ENCODE data around the gene TLDC2.
"Not testable (repeated sequence)": the region's sequence is repeated elsewhere in the genome, so short reads cannot be mapped to it uniquely, and the experiment has no call there.

Gene TLDC2

DNA sequence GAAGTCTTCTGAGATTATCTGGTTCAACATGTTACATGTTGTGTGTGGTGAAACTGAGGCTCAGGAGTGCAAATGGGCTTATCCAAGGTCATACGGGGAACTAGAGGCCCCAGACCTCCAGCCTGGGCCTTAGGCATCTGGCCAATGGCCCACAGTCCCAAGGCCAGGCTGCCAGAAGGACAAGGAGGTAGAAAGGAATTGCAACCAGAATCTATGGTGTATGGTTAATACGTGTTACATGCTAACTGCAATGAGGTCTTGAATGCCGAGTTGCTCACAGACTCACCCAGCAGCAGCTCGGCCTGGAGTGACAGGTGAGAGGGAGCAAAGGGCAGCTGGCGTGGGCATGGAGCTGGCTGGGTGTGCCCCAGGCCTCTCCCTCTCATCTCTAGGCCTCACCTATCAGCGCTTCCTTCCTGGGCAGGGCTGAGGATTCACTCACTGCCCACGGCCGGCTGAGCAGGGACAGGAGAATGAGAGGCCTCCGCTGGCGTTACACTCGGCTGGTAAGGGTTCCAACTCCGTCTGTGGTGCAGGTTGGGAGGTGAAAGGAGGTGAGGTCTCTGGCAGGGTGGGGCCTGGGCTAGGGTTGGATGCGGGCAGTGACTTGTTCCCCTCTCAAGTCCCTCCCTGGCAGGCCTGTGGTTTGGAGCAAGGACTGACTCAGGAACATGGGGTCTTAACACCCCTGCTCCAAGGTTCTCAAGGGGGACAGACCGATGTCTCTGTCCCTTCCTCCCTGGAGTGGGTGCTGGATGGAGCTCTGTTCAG lies at the start of gene TLDC2:
Gene TLDC2, plus strand, starts transcription at position 437 of the 771 bp plus-strand sequence. Its CDS starts 37 bp downstream, at position 474.
- no peak for DNase-seq

DNA sequence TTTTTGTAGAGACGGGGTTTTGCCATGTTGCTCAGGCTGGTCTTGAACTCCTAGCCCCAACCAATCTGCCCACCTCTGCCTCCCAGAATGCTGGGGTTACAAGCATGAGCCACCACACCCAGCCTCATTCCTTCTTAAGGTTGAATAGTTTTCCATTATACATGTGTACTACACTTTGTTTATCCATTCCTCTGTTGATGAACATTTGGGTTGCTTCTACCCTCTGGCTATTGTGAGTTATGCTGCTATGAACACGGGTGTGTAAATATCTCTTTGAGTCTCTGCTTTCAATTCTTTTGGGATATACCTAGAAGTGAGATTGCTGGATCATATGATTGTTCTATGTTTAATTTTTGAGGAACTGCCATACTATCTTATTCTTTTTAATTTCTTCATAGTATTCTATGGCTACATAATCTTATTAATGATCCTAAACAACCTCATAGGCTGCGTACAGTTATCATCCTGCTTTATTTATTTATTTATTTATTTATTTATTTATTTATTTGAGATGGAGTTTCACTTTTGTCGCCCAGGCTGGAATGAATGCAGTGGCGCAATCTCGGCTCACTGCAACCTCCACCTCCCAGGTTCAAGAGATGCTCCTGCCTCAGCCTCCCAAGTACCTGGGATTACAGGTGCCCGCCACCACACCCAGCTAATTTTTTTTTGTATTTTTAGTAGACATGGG lies 49.2 kb upstream of the TLDC2 start:
- no peak for DNase-seq

DNA sequence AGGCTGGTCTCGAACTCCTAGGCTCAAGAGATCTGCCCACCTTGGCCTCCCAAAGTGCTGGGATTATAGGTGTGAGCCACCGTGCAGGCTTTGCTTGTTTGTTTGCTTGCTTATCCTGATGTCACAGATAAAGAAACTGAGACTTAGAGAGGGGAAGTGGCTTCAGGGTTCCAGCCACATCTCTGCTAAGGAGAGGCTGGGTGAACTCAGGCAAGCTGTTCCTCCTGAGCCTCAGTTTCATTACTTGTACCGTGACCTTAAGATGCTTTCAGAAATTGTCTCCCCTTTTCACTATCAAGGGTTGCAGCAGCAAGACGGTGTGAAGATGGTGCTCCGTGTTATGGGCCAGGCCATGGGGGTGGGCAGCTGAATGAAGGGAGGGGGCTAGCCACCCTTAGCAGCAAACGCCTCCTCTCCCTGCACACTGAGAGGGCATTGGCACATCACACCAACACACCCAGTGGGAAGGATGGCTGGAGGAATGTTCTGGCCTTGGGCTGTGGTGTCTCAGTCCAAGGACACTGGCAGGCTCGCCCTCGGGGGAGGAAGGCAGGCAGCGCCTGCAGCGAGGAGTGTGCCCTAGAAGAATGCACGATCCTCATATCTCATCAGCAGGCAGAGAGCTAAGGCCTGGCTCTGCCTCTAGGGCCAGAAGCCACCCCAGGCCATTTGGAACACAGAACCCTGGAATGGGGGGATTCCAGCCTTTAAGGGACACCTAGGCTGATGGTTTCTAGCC lies 48.2 kb upstream of the TLDC2 start:
- no peak for DNase-seq

DNA sequence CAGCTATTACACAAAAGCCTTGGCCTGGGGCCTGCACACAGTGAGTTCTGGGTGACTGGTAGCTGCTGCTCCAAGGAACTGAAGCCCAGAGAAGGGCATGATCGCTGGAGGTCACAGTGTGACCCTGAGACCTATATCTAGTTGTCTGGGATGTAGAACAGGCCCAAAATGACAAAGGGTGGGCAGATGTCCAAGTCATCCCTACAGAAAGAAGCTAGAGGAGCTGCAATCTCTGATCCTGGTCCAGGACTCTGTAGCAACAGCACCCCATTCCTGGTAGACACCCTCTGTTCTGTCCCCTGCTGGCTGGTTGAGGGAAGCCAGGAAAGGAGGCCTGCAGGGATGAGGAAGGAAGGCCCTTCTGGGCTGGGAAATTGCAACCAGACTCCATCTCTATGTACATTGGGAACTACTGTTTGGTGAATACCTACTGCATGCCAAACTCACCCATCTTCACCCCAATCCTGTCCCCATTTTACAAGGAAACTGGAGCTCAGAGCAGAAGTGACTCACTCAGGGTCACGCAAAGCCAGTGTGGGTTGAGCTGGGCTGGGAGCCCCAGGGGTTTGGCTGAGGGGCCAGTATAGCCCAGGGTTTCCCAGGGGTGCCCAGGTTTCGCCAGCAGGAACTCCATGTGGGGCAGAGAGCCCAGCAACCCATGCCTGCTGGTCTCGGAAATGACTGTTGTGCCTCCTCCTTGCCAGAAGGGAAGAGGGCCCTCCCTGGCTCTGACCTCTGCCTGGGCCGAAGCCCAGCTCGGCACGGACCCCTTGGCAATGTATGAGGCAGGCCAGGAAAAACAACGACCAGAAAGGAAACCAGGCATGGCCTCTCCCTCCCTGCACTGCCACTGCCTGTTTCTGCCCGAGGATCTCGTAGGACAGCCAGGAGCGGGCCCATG lies 44.9 kb upstream of the TLDC2 start:
- no peak for DNase-seq

DNA sequence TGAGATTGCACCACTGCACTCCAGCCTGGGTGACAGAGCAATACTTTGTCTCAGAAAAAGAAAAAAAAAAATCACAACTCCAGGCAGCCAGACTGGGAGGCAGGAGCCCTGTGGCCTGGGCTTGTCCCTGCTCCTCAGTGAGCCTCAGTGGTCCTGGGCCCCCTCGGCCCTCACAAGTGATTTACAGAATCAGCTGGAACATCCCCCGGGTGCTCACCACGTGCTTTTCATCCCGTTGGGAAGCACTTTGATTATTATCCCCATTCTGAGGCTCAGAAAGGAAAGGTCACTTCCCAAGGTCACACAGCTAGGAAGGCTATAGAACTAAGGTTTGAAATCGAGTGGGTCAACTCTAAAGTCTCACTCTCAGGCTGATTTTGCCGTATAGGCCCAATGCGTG lies 43.1 kb upstream of the TLDC2 start:
- DNase-seq, result no peak

DNA sequence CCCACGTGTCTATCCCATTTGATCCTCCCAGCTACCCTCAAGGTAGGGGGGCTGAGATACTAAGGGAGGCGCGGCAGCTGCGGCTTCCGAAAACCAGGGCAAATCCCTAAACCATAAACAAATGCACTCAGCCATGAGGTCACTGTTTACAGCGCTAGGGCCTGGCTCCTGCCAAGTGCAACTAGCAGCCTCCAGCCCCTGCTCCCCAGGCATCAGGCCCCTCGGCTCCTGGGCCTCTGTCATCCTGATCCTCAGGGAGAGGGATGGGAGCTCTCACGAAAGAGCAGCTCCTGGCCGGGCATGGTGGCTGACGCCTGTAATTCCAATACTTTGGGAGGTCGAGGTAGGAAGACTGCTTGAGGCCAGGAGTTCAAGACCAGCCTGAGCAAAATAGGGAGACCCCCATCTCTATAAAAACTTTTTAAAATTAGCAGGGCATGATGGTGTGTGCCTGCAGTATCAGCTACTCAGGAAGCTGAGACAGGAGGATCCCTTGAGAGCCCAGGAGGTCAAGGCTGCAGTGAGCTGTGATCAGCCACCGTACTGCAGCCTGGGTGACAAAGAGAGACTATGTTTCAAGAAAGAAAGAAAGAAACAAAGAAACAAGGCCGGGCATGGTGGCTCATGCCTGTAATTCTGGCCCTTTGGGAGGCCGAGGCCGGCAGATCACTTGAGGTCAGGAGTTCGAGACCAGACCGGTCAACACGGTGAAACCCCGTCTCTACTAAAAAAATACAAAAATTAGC lies 42.5 kb upstream of the TLDC2 start:
- no peak for DNase-seq

DNA sequence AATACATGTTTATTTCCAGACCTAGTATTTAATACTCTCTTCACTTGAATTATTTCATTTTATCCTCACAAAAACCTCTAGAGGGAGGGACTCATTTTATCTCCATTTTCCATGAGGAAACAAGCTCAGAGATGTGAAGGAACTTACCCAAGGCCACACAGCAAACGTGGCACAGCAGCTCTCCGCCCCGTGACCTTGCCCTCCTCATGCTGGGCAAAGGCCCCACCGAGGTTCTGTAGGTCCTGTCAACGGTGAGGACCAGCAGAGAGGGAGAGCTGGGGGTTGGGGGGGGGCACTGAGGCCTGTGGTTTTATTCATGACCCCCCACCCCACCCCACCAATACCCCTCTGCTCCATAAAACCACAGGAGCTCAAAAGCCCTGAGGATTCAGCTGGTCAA lies 40.9 kb upstream of the TLDC2 start:
- no peak for DNase-seq

DNA sequence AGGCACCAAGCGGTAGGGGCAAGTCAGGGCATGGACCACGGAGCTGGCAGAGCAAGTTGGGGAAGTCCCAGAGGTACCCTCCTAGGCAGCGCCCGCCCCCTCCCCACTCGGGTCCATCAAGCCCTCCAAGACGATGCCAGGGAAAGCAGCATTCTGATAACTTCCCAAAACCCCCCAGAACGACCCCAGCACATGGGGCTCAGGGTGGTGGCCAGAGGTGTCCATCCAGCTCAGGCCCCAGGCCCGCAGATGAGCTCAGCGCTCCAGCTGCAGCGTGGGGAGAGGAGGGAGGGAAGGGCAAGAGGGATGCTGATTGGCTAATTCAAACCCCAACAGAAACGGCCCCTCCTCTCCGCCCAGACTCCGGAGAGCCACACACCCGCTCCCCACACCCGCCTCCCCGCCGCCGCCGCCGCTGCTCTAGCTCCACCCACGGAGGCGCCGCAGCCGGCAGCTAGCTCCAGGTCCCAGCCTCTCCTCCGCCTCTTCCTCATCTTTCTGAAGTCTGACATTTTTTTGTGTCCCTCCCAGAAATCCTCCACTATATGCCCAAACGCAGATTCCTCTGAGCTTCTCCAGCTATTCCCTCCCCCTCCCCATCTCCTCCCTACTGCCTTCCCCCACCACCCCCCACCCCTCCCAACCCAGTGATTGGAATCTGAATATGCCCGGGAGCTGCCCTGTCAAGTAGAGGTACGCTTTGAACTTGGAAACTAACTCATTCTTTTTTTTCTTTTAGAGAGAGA lies 40.3 kb upstream of the TLDC2 start:
- DNase-seq, result peak in 3 of 4 experiments; percentile 31 to 75 (median 62)

DNA sequence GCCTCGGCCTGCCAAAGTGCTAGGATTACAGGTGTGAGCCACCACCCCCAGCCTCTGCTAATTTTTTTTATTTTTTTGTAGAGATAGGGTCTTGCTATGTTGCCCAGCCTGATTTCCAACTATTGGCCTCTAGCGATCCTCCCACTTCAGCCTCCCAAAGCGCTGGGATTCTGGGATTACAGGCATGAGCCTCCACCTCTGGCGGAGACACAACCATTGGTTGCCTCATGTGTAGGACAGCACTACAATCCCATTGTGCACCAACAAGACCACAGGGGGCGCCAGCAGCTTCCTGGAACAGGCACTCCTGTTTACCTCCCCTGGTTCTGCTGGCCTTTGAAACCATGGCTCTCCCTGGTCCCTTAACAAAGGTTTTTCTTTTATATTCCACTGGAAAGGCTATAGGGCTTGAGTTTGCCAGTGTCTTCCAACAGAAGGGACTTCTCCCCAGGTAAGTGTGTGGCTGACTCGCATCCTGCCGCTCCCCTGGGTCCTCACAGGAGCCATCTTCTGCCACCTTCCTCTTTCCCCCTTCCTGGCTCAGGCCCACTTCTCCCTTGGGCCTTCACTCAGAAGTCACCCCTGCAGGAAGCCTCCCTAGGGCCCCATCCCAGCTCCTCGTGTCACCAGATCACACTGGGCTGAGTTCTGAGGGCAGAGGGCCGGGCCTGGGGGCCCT lies 39.2 kb upstream of the TLDC2 start:
- peak in 2 of 4 experiments; percentile 4 to 22 for DNase-seq

DNA sequence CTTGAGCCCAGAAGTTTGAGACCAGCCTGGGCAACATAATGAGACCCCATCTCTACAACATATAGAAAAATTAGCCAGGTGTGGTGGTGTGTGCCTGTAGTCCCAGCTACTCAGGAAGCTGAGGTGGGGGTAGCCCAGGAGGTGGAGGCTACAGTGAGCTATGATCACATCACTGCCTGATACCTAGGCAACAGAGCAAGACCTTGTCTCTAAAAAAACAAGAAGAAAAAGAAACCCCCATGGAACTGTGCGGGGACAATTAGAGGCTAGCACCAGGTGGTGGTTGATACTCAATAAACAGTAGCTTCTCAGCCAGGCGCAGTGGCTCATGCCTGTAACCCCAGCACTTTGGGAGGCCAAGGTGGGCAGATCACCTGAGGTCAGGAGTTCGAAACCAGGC lies 37.6 kb upstream of the TLDC2 start:
- DNase-seq, result not testable (repeated sequence)

DNA sequence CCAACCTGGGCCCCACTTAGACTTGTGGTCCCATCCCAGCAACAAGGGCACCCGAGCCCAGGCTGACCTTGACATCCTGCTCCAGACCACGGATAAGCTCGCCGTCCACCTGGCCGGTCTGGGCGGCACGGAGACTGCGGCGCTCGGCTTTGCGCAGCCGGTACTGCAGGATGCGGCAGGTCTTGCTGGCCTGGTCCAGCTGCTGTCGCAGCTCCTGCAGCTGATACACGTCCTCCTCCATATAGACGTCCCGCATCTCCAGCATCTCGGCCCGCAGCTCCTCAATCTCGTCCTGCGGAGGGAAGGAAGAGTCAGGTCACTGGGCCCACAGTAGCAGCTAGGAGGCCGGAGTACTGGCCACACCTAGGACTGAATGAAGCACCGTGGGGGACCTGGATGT lies 36.8 kb upstream of the TLDC2 start:
- no peak for DNase-seq

DNA sequence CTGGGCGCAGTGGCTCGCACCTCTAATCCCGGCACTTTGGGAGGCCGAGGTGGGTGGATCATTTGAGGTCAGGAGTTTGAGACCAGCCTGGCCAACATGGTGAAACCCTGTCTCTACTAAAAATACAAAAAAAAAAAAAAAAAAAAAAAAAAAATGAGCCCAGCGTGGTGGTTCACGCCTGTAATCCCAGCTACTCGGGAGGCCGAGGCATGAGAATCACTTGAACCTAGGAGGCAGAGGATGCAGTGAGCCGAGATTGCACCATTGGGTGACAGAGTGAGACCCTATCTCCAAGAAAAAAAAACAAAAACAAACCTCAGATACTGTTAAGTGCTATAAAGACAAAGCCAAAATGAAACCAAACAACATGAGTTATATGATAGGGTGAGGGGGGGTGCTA lies 34.9 kb upstream of the TLDC2 start:
- DNase-seq, result not testable (repeated sequence)

DNA sequence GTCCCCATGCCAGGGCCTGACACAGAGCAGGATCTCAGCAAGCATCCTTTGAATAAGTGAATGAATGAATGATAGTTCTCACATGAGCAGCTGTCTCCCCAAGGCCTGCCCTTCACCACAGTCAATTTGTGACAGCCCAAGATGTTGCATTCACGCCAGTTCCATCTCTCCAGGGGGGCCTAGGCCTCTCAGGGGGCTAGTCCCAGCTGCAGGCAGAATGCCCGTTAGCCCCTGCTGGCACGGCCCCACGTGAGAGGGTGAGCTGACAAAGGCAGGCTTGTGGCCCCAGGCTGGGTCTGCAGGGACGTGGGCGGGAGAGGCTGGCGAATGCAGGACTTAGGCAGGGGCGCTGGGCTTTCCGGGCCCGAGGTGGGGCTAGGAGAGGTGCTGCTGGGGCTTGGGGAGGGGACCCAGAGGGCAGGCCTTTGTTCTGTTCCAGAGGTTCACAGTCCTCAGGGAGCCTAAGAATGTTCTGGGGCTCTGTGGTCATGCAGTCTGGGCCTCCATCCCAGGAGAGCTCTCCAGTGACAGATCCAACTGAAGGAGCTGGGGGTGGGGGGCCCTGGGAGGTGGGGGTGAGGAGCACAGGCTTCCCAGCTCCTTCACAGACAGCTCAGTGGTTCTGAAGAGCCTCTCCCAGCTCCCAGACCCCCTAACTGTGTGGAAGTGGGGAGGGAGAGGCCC lies 30.5 kb upstream of the TLDC2 start:
- DNase-seq, result no peak

DNA sequence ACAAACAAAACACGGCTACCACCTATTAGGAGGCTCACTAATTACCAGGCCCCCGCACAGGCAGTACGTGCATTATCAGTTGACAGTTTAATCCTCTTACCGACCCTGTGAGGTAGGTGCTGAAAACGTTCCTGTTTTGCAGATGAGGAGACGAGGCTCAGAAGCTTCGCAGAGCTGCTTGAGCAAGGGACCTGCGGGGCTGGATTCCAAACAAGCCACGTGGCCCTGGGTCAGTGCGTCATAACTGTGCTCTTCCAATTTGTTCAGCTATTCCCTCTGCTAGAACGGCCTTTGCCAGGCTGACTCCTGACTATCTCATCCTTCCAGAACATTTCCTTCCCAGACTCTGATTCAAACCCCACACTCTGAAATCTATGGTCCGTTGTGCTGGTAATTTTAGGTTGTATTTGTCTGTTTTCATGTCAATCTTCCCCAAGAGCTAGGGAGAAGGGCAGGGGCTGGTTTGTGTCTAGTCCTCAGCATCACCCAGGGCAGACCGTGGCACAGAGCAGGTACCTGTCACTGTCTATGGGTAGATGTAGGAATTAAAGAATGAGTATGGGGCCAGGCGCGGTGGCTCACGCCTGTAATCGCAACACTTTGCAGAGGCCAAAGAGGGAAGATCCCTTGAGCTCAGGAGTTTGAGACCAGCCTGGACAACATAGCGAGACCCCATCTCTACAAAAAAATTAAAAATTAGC lies 28.8 kb upstream of the TLDC2 start:
- DNase-seq, result no peak

DNA sequence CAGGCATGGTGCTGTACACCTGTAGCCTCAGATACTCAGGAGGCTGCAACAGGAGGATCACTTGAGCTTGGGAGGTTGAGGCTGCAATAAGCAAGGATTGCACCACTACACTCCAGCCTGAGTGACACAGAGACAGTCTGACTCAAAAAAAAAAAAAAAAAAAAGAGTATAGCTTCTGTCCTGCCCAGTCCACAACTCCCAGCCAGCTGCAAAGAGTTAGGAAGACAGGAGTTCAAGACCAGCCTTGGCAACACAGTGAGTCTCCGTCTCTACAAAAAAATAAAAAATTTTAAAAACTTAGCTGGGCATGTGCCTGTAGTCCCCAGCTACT lies 28.3 kb upstream of the TLDC2 start:
- no peak for DNase-seq

DNA sequence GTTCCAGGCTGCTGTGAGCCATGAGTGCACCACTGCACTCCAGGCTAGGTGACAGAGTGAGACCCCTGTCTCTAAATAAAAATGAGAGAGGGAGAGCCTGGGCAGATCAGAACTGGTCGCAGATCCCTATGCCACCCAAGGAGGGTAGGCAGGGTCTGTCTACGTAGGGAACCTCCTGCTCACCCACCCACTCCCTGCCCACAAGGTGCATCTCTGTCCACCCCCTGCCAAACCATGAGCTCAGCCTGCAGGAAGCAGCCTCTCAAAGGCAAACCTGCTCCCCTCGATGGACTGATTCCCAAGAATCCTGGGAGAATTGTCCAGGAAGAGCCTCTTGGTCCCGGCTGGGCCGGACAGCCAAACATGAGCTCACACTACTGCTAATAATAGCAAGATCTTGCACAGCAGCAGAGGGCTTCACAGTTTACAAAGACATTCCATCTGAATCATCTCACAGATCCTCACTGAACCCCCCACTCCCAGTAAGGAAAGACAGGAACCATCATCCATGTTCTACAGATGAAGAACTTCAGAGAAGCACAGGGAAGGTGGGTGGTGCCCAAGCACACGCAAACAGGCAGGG lies 27.8 kb upstream of the TLDC2 start:
- no peak for DNase-seq

DNA sequence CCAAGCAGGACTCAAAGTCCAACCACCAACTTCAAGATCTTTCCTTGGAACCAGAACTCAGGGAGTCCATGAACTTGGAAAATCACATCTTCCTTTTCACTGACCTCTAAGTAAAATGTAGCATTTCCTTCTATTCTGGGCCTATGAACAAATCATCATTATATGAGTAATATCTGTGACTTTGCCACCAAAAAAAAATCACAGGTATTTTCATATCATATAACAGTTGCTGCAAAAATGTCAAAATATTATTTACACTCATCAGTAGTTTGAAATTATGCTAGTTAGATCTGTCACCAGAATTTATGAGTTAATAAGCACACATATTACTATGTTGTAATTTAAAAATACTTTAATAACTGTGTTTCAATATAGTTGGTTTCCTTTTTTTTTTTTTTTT lies 27.3 kb upstream of the TLDC2 start:
- DNase-seq, result no peak

DNA sequence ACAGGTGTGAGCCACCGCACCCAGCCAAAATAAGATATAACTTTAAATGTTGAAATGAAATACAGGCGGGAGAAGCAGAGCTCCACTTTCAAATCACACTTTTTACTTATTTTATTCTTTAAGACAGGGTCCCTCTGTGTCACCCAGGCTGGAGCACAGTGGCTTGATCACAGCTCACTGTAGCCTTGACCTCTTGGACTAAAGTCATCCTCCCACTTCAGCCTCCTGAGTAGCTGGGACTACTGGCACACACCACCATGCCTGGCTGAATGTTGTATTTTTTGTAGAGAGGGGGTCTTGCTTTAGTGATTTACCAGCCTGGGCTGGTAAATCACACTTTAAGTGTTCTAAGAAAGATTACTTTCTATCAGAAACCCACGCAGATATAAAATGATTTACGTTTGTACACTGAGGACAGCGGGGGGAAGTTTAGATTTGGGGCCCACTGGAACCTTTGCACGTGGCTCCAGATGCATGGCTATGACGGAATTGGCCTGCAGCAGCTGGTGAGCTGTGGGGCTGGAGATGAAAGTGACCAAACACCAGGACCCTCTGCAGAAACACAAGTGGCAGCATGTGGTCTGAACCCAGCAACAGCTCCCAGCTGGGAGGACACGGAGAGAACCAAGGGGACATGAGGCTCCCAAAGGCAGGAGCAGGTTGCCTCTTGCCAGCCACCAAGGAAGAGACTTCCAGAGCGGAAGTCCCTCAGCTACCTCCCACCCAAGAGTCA lies 26.4 kb upstream of the TLDC2 start:
- DNase-seq, result no peak

Data from activated naive CD4-positive, alpha-beta T cell (primary cell).